H1 (cell line): Measurements from ENCODE around the gene UBB. TPM values are rescaled to one million over a fixed set of nuclear protein-coding genes. Genes with fewer than 3 reads are reported as not detected.

Source experiments
- BCL11A ChIP-seq, 2 experiments: IDR thresholded peaks; one replicate each; pipeline ENCODE4 v1.6.1; 2011; ENCODE audit warnings: low read depth in 2 of 2, low read length in 2 of 2, mild to moderate bottlenecking in 2 of 2
- KDM1A ChIP-seq: fragments of 200-600, 300-600 bp; sonication (generic); IDR thresholded peaks from 2 replicates; pipeline ENCODE4 v1.7.1; 2016; ENCODE audit warnings: mild to moderate bottlenecking, low read length, borderline replicate concordance
- SAP30 ChIP-seq: fragments of 300-600 bp; sonication (generic); IDR thresholded peaks from 2 replicates; pipeline ENCODE4 v1.7.1; 2012; ENCODE audit warnings: low read length, moderate library complexity, mild to moderate bottlenecking, inconsistent platforms; ENCODE audit not compliant: insufficient read depth, insufficient replicate concordance
- polyA plus RNA-seq, 7 experiments: library from polyadenylated mRNA; depleted of rRNA in 3 of 7; stranded (reverse) in 5 of 7; unstranded in 2 of 7; fragments of >200 nt in 5 of 7; fragments of 200-250 nt in 2 of 7; gene quantifications; 1 replicate in 5 of 7; 2 replicates in 1 of 7; 4 replicates in 1 of 7; pipeline versions ENCODE4 v1.2.1 to v1.2.3, GENCODE V29; 2011 to 2013; ENCODE audit warnings: missing spikeins in 2 of 7, mixed read lengths in 2 of 7
- total RNA-seq: library from RNA; stranded (reverse); fragmentation: NEBNext Ultra II Directional; extraction: Animal tissue kit (Norgen Biotek cat#: 25700); gene quantifications from 2 replicates; pipeline ENCODE4 v1.2.1, GENCODE V29; 2021

UBB gene
- total and polyA plus RNA-seq, 2 of the 8 experiments (the other 6 are each of a cell fraction or from before 2014, with no cell fraction given), result 1,597 to 1,605 TPM

DNA sequence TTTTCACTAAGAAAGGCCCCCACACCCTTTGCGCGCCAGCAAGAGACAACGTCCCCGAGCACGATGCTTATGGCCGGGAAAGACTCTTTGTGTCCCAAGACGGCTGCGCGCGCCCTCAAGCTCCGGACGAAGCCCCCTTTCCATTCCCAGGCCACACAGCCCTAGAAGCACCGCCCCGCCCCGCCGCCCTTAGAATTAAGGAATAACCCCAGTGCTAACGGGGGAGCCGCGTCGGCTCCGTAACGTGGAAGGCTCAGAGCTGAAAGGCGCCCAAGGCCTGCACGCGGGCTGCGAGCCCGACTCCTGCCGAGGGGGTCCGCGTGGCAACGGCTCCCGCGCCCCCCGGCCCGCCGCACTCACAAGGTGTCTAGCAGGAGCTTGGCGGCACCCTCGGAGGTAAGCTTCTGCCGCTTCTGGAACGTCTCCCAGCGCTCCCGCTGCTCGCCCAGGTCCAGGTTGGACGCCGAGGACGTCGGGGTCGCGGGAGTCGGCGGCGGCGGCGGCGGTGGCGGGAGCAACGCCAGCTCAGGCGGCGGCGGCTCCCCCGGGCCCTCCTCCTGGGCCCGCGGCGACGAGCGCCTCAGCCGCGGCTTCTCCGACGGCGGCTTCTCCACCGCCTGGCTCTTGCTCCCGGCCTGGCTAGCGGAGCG is 28.1 kb upstream of the UBB start (continued):
- peak; percentile 85 for TF ChIP-seq KDM1A
- TF ChIP-seq SAP30, result no peak
- no peak for TF ChIP-seq BCL11A (IDR thresholded peaks at IDR 0.05; ENCODE audit: low read depth in 2 of 2, low read length in 2 of 2)
- TF ChIP-seq, all 59 proteins: peak for 8
